HUES6 (cell line): ENCODE results near the gene HAPLN3.
"Not testable (repeated sequence)": the region's sequence is repeated elsewhere in the genome, so short reads cannot be mapped to it uniquely, and the experiment has no call there.

Experiments used
- H3K27ac ChIP-seq: 2 replicates; pipeline ENCODE4 v1.7.0; 2013; ENCODE audit warnings: low read depth, mild to moderate bottlenecking, low read length, inconsistent platforms
- H3K27me3 ChIP-seq: 2 replicates; pipeline ENCODE4 v1.6.1; 2013; ENCODE audit warnings: low read length; ENCODE audit not compliant: control insufficient read depth, insufficient read depth
- H3K36me3 ChIP-seq: 2 replicates; pipeline ENCODE4 v1.6.1; 2013; ENCODE audit warnings: low read length; ENCODE audit not compliant: control insufficient read depth, insufficient read depth
- H3K4me1 ChIP-seq: 2 replicates; pipeline ENCODE4 v1.6.1; 2013; ENCODE audit warnings: low read length; ENCODE audit not compliant: control insufficient read depth, insufficient read depth
- H3K4me3 ChIP-seq: 2 replicates; pipeline ENCODE4 v1.5.1; 2013; ENCODE audit warnings: low read depth, low read length
- H3K9ac ChIP-seq: one replicate; pipeline ENCODE4 v1.6.1; 2013; ENCODE audit warnings: mild to moderate bottlenecking, low read length
- H3K9me3 ChIP-seq: 2 replicates; pipeline ENCODE4 v1.6.1; 2013; ENCODE audit warnings: low read depth, low read length; ENCODE audit not compliant: control insufficient read depth, insufficient read depth

The HAPLN3 gene

DNA sequence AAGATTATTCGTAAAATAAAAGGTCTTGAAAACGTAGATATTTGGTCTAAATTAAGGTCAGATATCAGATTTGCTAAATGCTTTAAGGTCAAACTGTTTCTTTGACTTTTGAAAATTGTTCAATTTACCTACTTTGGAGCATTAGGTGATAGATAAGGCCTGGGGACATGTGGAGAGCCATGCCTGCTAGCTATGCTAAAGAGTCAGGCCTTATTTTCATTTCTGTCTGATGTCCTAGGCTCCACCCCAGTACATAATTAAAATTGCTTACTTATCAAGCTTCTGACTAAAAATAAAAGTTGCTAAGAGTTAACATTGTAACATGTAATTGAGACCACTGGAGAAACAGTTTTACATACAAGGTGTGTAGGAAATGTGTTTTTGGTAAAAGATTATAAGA lies 30.3 kb upstream of the HAPLN3 start:
- not testable (repeated sequence) for H3K9ac ChIP-seq, H3K27ac ChIP-seq, H3K27me3 ChIP-seq, H3K36me3 ChIP-seq, H3K4me1 ChIP-seq, H3K4me3 ChIP-seq
- H3K9me3 ChIP-seq: peaks cover 20% of the 10 kb centered on the region

DNA sequence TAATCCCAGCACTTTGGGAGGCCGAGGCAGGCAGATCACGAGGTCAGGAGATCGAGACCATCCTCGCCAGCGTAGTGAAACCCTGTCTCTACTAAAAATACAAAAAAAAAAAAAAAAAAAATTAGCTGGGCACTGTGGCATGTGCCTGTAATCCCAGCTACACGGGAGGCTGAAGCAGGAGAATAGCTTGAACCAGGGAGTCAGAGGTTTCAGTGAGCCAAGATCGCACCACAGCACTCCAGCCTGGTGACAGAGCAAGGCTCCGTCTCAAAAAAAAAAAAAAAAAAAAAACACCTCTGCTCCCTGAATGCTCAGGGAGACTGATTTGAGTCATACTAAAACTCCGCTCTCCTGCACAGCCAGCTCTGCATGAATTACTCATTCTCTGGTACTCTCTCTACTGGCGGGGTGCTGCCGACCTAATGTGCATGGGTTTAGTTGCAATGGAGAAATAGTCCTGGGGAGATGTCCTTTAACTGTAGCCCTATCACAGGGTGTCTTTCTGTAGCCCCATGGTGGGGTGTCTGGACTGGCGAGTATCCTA lies 25.6 kb upstream of the HAPLN3 start:
- H3K9ac ChIP-seq, H3K27ac ChIP-seq: not testable (repeated sequence)

DNA sequence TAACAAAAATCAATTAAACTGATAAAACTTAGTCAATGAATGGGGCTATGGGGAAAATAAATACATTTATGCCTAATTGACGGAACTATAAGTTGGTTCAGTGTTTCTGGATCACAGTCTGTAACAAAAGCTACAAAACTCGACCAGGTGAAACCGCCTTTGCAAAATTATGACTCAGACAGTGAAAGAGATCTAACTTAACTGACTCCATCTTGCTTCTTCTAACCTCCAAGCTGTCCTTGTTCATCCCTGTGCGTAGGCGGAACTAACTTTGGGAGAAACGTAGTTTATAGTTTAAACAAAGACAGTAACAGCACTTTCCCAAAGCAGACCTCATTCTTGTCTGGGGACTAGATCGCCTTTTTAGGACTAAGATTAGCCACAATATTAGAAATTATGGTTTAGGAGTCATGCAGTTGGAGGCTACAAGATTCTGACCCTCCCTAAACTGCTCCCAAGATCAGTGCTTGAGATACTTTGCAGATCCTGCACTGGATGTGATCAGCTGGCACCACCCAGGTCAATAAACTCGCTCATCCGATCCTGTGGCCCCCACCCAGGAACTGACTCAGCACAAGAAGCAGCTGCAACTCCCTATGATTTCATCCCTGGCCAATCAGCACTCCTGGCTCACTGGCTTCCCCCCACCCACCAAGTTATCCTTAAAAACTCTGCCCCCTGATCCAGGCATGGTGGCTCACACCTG lies 25.0 kb upstream of the HAPLN3 start:
- Histone ChIP-seq H3K27me3 (no peaks in the 10 kb centered on the region), H3K36me3 (no peaks in the 10 kb centered on the region), H3K9ac (no peak overlapping the region), H3K4me3 (no peak overlapping the region), H3K4me1 (no peaks in the 10 kb centered on the region), H3K27ac (no peak overlapping the region), H3K9me3 (peaks cover 3% of the 10 kb centered on the region; the same call in 1 of the 2 replicates)

More for the DNA sequence above, 25.6 kb upstream of the HAPLN3 start:
- H3K4me3 ChIP-seq, H3K27me3 ChIP-seq, H3K36me3 ChIP-seq, H3K9me3 ChIP-seq, H3K4me1 ChIP-seq: not testable (repeated sequence)

DNA sequence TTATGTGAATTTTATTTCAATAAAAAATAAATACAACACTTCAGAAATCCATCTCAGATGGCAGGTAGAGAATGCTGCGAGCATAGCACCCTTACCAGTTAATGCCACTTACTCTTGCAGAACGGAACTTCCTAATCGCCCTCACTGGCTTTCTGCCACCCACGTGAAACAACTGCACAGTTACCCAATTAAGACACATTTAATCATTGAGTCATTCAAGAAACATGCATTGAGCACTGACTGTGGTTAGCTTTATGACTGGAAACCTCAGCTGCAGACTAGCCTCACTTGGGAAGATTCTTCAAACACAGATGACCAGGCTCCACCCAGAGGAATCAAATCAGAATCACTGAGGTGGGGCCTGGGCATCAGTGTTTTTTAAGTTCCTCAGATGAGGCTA lies 23.4 kb upstream of the HAPLN3 start:
- Histone ChIP-seq H3K27me3 (no peaks in the 10 kb centered on the region), H3K4me1 (no peaks in the 10 kb centered on the region), H3K4me3 (no peak overlapping the region), H3K27ac (no peak overlapping the region), H3K36me3 (no peaks in the 10 kb centered on the region), H3K9ac (no peak overlapping the region), H3K9me3 (no peaks in the 10 kb centered on the region)

DNA sequence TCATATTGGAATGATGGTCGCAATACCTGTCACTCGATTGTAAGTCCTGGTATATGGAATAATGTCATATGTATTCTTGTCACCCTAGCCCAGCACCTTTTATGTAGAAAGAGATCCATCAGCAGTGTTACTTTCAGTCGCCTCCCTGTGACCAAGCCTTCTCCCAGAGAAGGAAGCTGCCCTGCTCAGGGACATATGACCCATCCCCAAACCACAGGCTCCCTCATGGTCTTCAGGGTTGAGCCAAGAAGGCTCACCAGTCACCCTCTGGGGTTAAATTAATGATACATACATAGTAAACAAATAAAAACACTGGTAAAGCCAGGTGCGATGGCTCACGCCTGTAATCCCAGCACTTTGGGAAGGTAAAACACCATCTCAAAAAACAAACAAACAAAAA lies 22.4 kb upstream of the HAPLN3 start:
- Histone ChIP-seq H3K27me3 (no peaks in the 10 kb centered on the region), H3K9me3 (no peaks in the 10 kb centered on the region), H3K36me3 (no peaks in the 10 kb centered on the region), H3K9ac (no peak overlapping the region), H3K27ac (no peak overlapping the region), H3K4me3 (no peak overlapping the region), H3K4me1 (no peaks in the 10 kb centered on the region)

DNA sequence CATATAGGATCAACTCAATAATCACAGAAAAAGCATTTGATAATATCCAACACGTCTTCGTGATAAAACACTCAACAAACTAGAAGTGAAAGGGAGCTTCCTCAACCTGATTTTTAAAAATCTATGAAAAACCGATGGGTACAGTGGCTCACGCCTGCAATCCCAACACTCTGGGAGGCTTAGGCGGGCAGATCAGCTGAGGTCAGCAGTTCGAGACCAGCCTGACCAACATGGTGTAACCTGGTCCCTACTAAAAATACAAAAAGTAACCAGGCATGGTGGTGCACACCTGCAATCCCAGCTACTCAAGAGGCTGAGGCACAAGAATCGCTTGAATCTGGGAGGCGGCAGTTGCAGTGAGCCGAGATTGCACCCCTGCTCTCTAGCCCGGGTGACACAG lies 20.0 kb upstream of the HAPLN3 start:
- Histone ChIP-seq H3K9me3 (no peaks in the 10 kb centered on the region), H3K4me1 (peaks cover 14% of the 10 kb centered on the region), H3K27ac (no peak overlapping the region), H3K9ac (no peak overlapping the region), H3K4me3 (no peak overlapping the region), H3K27me3 (no peaks in the 10 kb centered on the region), H3K36me3 (peaks cover 8% of the 10 kb centered on the region)

DNA sequence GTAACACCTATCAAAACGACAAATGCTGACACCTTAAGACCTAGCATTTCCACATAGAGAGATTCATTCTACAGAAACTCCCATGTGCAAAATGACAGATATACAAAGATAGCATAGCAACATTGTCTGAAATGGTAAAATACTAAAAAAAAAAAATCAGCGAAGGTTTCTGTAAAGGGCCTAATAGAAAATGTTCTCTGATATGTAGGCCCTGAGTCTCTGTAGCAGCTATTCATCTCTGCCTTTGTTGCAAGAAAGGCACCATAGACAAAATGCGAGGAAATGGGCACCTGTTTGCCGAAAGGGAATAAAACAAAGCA lies 18.5 kb upstream of the HAPLN3 start:
- 0 out of 2 replicates have a peak overlapping the region, but pooled peaks have one; percentile 0 for H3K27ac ChIP-seq
- peaks cover 24% of the 10 kb centered on the region for H3K36me3 ChIP-seq
- no peaks in the 10 kb centered on the region for H3K27me3 ChIP-seq
- H3K9me3 ChIP-seq: no peaks in the 10 kb centered on the region
- H3K4me1 ChIP-seq: peaks cover 19% of the 10 kb centered on the region
- peak overlapping the region; percentile 84 for H3K4me3 ChIP-seq
- H3K9ac ChIP-seq: peak overlapping the region; percentile 71

DNA sequence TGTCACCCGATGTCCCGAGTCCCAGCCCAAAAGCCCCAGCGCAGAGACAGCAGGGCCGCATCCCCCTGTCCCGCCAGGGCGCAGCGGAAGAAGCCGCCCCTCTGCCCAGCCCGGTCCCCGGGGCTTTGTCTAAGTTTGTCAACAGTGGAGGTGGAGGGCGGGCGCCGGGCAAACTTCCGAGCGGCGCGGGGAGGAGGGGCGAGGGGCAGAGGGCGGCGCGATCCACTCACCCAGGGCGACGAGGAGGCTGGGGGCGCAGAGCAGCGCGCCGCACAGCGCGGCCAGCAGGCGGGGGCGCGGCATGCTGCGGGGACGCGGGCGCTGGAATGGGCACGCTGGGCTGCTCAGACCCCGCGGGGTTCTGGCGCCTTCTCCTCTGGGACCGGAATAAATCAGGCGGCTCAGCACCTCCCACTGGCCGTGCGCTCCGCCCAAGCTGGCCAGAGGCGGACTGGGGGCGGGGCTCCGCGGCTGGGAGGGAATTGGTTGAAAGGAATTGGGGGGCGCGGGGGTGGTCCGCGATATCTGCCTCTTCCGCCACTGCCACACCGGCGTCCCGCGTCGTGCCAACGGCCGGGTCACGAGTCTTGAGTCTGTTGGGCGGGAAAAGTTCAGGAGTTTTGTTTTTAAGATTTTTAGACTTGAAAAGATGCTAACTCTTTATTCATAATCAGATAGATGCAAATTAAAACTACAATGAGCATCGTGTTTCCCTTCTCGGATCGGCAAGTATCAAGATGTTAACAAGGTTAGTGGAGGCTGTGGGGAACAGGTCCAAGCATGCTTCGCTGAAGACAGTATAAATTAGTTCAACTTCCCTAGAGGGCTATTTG lies 17.9 kb upstream of the HAPLN3 start, which contains the start of gene MFGE8:
TSS of gene MFGE8 (minus strand) at position 363 of the 833 bp plus-strand sequence. CDS start at position 303, 60 bp downstream.
- H3K4me1 ChIP-seq: peaks cover 19% of the 10 kb centered on the region
- peak within 1 kb of the TSS; percentile 71 for H3K9ac ChIP-seq
- H3K36me3 ChIP-seq: peaks cover 30% of the 10 kb centered on the region
- peak within 1 kb of the TSS; percentile 84 for H3K4me3 ChIP-seq
- H3K27me3 ChIP-seq: no peaks in the 10 kb centered on the region
- no peaks in the 10 kb centered on the region for H3K9me3 ChIP-seq
- peak within 1 kb of the TSS; percentile 0; the same call in 1 of the 2 replicates for H3K27ac ChIP-seq

DNA sequence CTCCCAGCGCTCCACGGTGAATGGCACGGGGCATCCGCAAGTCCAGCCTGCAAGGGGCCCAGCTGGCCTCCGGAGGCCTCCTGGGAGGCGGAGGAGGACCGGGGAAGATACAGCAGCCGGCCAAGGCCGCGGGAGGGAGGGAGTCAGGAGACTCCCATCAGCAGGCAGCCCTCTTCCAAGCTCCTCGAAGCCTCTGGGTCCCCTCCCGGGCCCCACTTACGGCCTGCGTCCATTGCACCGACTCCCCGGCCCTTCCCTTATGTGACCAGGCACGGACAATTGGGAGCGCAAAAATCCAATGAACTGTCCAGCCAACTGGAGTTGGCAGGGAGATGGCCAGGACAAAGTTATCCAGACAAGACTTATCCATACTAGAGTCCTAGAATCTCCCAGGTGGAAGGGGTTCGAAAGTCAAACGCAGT lies 17.2 kb upstream of the HAPLN3 start:
- Histone ChIP-seq H3K9ac (peak overlapping the region; percentile 71), H3K27ac (peak overlapping the region; percentile 0; the same call in 1 of the 2 replicates), H3K27me3 (no peaks in the 10 kb centered on the region), H3K36me3 (peaks cover 37% of the 10 kb centered on the region), H3K9me3 (no peaks in the 10 kb centered on the region), H3K4me3 (peak overlapping the region; percentile 84), H3K4me1 (peaks cover 19% of the 10 kb centered on the region)

DNA sequence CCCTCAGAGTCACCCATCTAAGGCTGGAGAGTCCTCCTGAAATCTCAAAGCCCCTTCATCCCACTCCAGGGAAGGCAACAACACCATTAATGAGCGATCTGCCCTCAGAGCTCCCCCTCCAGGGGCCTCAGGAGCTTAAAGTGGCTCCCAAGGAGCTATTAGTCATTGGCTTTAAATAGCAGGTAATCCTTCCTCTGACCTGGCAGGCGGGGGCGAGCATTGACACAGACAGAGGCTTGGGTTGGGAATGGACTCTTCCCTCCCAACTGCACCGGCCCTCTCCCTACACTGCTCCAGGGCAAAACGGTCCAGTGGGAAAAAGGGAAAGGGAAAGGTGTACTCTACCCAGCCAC lies 16.4 kb upstream of the HAPLN3 start:
- H3K4me1 ChIP-seq: peaks cover 19% of the 10 kb centered on the region
- H3K9ac ChIP-seq: peak overlapping the region; percentile 71
- H3K27me3 ChIP-seq: no peaks in the 10 kb centered on the region
- H3K4me3 ChIP-seq: peak overlapping the region; percentile 84
- no peaks in the 10 kb centered on the region for H3K9me3 ChIP-seq
- H3K36me3 ChIP-seq: peaks cover 45% of the 10 kb centered on the region
- peak overlapping the region; percentile 0; the same call in 1 of the 2 replicates for H3K27ac ChIP-seq
